GM12878 (cell line): ENCODE measurements around the gene SMG6.
A peak's percentile ranks its signal among the peaks of the same experiment; 100 is the strongest.

Experiments
- CREM ChIP-seq: IDR thresholded peaks from 2 replicates; pipeline ENCODE4 v1.6.1; 2014; ENCODE audit warnings: antibody characterized with exemption, low read depth
- CUX1 ChIP-seq: IDR thresholded peaks from 2 replicates; pipeline ENCODE4 v1.6.1; 2012; ENCODE audit warnings: improper control_type of control experiment, low read depth, low read length; ENCODE audit not compliant: insufficient replicate concordance
- FOXM1 ChIP-seq: IDR thresholded peaks from 2 replicates; pipeline ENCODE4 v1.6.1; 2012; ENCODE audit warnings: low read depth, mild to moderate bottlenecking, inconsistent platforms, low read length, moderate library complexity
- GABPA ChIP-seq: IDR thresholded peaks from 2 replicates; pipeline ENCODE4 v1.6.1; 2014; ENCODE audit warnings: antibody characterized with exemption, low read depth, mild to moderate bottlenecking, inconsistent platforms
- PBX3 ChIP-seq: IDR thresholded peaks from 2 replicates; pipeline ENCODE4 v1.6.1; 2011; ENCODE audit warnings: mild to moderate bottlenecking, low read depth, low read length, moderate library complexity; ENCODE audit not compliant: insufficient replicate concordance
- RAD21 ChIP-seq: IDR thresholded peaks from 2 replicates; pipeline ENCODE4 v1.6.1; 2011; ENCODE audit warnings: mild to moderate bottlenecking, low read depth, low read length, moderate library complexity; ENCODE audit not compliant: insufficient read depth
- SIN3A ChIP-seq: IDR thresholded peaks from 2 replicates; pipeline ENCODE4 v1.6.1; 2012; ENCODE audit warnings: low read depth, low read length, improper control_type of control experiment
- ZNF24 ChIP-seq: fragments of 450-650 bp; IDR thresholded peaks from 2 replicates; pipeline ENCODE4 v1.6.1; 2017; ENCODE audit warnings: antibody characterized with exemption, mild to moderate bottlenecking
- ZNF274 ChIP-seq: IDR thresholded peaks from one replicate; pipeline ENCODE4 v1.8.0; 2011; ENCODE audit not compliant: insufficient read length, insufficient read depth

GRCh38 chr17:2266045-2266864 is 37.3 kb downstream of the SMG6 start:
- TF ChIP-seq ZNF274 (no peak), ZNF24 (no peak), CREM (peak; percentile 68), FOXM1 (peak; percentile 95), GABPA (0 out of 2 replicates have a peak, but pooled peaks have one; percentile 50), PBX3 (peak; percentile 26), CUX1 (peak; percentile 70), SIN3A (0 out of 2 replicates have a peak, but pooled peaks have one; percentile 18), RAD21 (peak; percentile 16; the same call in 1 of the 2 replicates)
